ENCODE data around the gene LHB. TPM values are rescaled to one million over a fixed set of nuclear protein-coding genes. Genes with fewer than 3 reads are reported as not detected.

Gene LHB
- total RNA-seq, 1 experiment from 2014 or later, result not detected

GRCh38 chr19:49004964-49005614 is 11.8 kb downstream of the LHB start:
- H4K91ac ChIP-seq (ENCODE audit: insufficient read length, low read depth, low read length), result no peak overlapping the region
- no peak overlapping the region for H3K18ac ChIP-seq (ENCODE audit: insufficient read length, low read depth, low read length)
- H2BK20ac ChIP-seq (ENCODE audit: low read depth, low read length, poor library complexity, severe bottlenecking), result no peak overlapping the region
- no peak overlapping the region for H2BK15ac ChIP-seq (ENCODE audit: low read depth, low read length)
- no peak overlapping the region for H2AK5ac ChIP-seq (ENCODE audit: insufficient read length, low read length)
- no peak overlapping the region for H3K27ac Mint-ChIP-seq
- no peak overlapping the region for H3K4me3 Mint-ChIP-seq
- no peak overlapping the region for H2BK12ac ChIP-seq (ENCODE audit: insufficient read length, low read depth, low read length)
- no peak overlapping the region for H3K14ac ChIP-seq (ENCODE audit: insufficient read depth, low read length)
- no peaks in the 10 kb centered on the region for H3K9me3 ChIP-seq (ENCODE audit: control insufficient read depth, low read depth, low read length)
- H3K4me1 ChIP-seq (ENCODE audit: insufficient read depth, low read length), result no peaks in the 10 kb centered on the region
- TF ChIP-seq CTCF (conservative IDR thresholded peaks at IDR 0.05), result no peak
- H3K56ac ChIP-seq (ENCODE audit: insufficient read length, low read depth, low read length), result no peak overlapping the region
- no peak overlapping the region for H3K4me2 ChIP-seq (ENCODE audit: insufficient read depth, insufficient read length, low read length)
- H4K8ac ChIP-seq (replicated peaks; ENCODE audit: insufficient read length, low read depth, low read length), result no peak overlapping the region
- no peaks in the 10 kb centered on the region for H3K27me3 ChIP-seq (ENCODE audit: insufficient read depth, low read length)
- no peak overlapping the region for H3K4ac ChIP-seq (ENCODE audit: low read depth, low read length)
- H2AFZ ChIP-seq (ENCODE audit: low read length), result no peak overlapping the region
- no peak overlapping the region for H2BK5ac ChIP-seq (ENCODE audit: insufficient read length, low read length)
- no peaks in the 10 kb centered on the region for H3K79me1 ChIP-seq (ENCODE audit: insufficient read depth, low read depth, low read length, poor library complexity, severe bottlenecking)
- no peak for DNase-seq
- H3K23me2 ChIP-seq (ENCODE audit: insufficient read length, low read depth, low read length, poor library complexity, severe bottlenecking), result no peaks in the 10 kb centered on the region
- H3K23ac ChIP-seq (ENCODE audit: insufficient read length, low read depth, low read length), result no peak overlapping the region
- H3T11ph ChIP-seq (ENCODE audit: low read length), result no peak overlapping the region
- H3K9ac ChIP-seq (ENCODE audit: extremely low read depth, insufficient read length, low read length), result no peak overlapping the region
- H2BK120ac ChIP-seq (ENCODE audit: low read depth, low read length, poor library complexity, severe bottlenecking), result no peak overlapping the region
- WGBS (ENCODE audit: extremely low coverage, insufficient read length, low lambda C conversion rate), result no CpG with 5 or more reads among the region's 7 CpGs
- no peaks in the 10 kb centered on the region for H4K20me1 ChIP-seq (ENCODE audit: control insufficient read depth, insufficient read depth, insufficient read length)
- H3K4me1 Mint-ChIP-seq, result peaks cover 0 to under 1% of the 10 kb centered on the region in 2 experiments; a peak in 2 of 4 replicates
- H3K27ac ChIP-seq (ENCODE audit: insufficient read length, low read depth, low read length), result no peak overlapping the region
- no peak overlapping the region for H4K5ac ChIP-seq (ENCODE audit: insufficient read length, low read depth, low read length)
- no peaks in the 10 kb centered on the region for H3K79me2 ChIP-seq (ENCODE audit: insufficient read depth, low read length)
- H3K9me3 Mint-ChIP-seq, result no peaks in the 10 kb centered on the region
- H3K27me3 Mint-ChIP-seq (ENCODE audit: low read depth), result no peaks in the 10 kb centered on the region
- H3K36me3 Mint-ChIP-seq (ENCODE audit: insufficient read depth in 1 of 3, low read depth in 3 of 3), result peaks cover 15 to 63% (median 59%) of the 10 kb centered on the region in 3 experiments; a peak in 6 of 7 replicates
